ENCODE results near the gene OR9Q1.

OR9Q1 gene

DNA sequence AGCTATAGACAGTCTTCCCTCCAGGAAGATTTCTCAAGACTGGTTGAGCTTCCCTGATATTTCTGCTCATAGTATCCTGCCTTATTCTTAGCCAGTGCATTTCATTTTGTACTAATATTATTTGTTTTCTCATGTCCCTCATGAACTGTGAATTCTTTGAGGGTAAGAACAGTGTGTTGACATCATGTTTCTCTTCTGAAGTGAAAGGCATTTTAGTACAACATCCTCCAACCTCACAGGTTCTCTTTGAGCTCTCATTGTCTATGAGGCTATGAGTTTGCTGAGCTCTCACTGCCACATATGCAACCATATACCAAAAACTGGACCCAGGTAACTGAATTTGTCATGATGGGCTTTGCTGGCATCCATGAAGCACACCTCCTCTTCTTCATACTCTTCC is 7.0 kb downstream of the OR9Q1 start, which contains the start of gene OR6Q1:
OR6Q1 (plus strand) TSS at position 301 of the 400 bp plus-strand sequence; CDS start at position 301, 0 bp downstream.
- no peak for DNase-seq (ENCODE audit: low read depth in 2 of 2)

- no peak for DNase-seq (ENCODE audit: low read depth in 2 of 2)
These were observed 10.8 kb downstream of the OR9Q1 start for GRCh38 chr11:58034471-58034870.

DNA sequence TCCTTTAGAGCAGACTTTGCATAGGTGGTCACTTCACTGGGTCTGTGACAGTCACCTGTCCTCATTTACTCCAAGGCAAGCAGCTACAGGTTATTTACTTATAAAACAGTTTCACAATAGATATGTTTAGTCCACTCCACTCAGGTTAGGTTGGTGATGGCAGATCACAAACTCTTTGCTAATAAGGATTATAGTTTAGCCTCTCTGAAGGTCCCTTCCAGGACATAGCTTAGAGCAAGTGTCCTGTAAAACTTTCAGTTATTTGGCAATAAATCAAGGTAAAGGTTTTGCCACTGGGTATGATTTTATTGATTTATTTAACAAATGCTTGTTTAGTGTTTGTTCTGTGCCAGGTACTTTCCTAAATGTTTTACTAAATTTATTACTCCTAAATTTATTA is 15.9 kb downstream of the OR9Q1 start:
- DNase-seq (ENCODE audit: low read depth in 2 of 2): no peak

- no peak for DNase-seq (ENCODE audit: low read depth in 2 of 2)
These were observed 19.7 kb downstream of the OR9Q1 start for GRCh38 chr11:58043379-58043778.

GRCh38 chr11:58046231-58046630 is 22.6 kb downstream of the OR9Q1 start:
- no peak for DNase-seq (ENCODE audit: low read depth in 2 of 2)

- DNase-seq (ENCODE audit: low read depth in 2 of 2): no peak
These were observed 24.1 kb downstream of the OR9Q1 start for GRCh38 chr11:58047818-58048217.

DNA sequence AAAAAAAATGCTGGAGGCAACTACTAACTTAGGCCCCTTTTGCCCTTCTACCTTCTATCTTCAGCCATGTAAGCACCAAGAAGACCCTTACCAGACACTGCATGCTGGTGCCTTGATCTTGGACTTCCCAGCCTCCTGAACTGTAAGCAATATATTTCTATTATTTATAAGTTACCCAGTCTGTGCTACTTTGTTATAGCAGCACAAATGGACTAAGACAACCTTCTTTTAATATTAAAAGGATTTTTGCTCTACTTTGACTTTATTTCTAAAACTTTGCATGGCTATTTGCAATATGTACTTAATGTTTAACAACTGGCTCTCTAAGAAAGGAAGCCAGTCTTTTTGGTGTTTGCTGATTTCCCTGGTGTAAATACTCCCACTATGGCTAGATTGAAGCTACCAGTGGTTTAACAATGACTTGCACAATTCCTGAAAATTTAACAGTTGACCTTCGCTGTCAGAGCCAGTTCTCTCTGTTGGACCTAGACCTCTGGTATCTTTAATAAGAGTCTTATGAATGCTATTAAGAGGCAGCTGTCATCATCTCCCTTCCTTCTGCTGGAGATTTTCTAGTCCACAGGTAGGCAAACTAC is 32.2 kb downstream of the OR9Q1 start:
- DNase-seq (ENCODE audit: low read depth in 2 of 2): no peak

GRCh38 chr11:58057481-58057880 is 33.8 kb downstream of the OR9Q1 start:
- no peak for DNase-seq (ENCODE audit: low read depth in 2 of 2)

GRCh38 chr11:58058276-58059006 is 34.8 kb downstream of the OR9Q1 start:
- no peak for DNase-seq (ENCODE audit: low read depth in 2 of 2)

- no peak for DNase-seq (ENCODE audit: low read depth in 2 of 2)
These were observed 35.3 kb downstream of the OR9Q1 start for GRCh38 chr11:58059007-58059350.

GRCh38 chr11:58060535-58060934 is 36.9 kb downstream of the OR9Q1 start:
- DNase-seq (ENCODE audit: low read depth in 2 of 2): no peak

- no peak for DNase-seq (ENCODE audit: low read depth in 2 of 2)
These were observed 37.4 kb downstream of the OR9Q1 start for GRCh38 chr11:58060939-58061672.

DNA sequence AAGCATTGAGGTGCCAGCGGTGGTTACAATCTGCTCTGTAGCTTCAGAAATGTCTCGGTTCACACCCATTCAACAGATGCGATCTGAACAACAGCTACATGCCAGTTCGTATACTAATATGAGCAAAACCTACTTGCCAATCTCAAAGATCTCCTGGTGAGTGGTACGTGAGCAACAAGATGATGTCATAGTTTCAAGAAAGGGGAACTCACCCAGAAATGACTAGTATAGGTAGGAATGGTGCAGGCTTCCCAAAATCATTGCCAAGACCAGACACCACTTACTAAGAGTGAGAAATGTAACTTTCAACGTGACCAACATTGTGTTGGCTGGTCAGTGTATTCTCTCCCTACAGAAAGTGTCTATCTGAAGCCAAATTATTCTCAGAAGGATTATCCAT is 38.1 kb downstream of the OR9Q1 start:
- no peak for DNase-seq (ENCODE audit: low read depth in 2 of 2)

GRCh38 chr11:58067685-58068084 is 44.0 kb downstream of the OR9Q1 start:
- DNase-seq (ENCODE audit: low read depth in 2 of 2): no peak

DNA sequence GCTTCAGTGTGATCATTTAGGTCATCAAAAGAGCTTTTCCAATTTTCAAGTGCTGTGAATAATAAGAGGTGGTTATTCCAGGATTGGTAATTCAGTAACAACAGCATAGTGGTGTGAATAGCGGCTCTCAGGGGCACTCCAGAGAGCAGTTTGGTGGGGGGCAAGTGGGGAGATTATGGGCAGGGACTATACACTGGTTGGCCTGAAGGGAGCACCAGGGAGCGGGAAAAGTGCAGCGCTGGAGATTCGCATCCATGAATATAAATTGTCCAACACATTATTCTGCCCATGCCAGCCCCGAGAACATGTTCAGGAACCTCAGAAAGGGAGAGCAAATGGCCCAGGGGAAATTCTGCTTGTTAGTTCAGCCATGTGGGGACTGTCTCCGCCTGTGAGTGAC is 45.0 kb downstream of the OR9Q1 start:
- DNase-seq (ENCODE audit: low read depth in 2 of 2): no peak

GRCh38 chr11:58070585-58070984 is 46.9 kb downstream of the OR9Q1 start:
- no peak for DNase-seq (ENCODE audit: low read depth in 2 of 2)

- no peak for DNase-seq (ENCODE audit: low read depth in 2 of 2)
These were observed 52.1 kb downstream of the OR9Q1 start for GRCh38 chr11:58075781-58076180.

- no peak for DNase-seq (ENCODE audit: low read depth in 2 of 2)
These were observed 62.8 kb downstream of the OR9Q1 start for GRCh38 chr11:58086528-58086927.

DNA sequence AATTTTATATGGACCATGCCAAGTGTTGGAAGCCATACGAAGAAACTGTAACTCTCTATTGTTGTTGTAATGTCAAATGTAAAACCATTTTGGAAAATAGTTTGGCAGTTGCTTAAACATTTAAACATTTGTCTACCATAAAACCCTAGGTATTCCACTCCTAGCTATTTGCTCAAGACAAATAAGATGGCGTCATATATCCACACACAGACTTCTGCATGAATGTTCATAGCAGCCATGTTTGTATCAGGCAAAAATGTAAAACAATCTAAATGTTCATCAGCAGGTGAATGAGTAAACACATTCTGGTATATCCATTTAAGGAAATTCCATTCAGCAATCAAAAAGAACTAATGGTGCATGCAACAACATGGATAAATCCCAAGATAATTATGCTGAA is 73.8 kb downstream of the OR9Q1 start:
- DNase-seq (ENCODE audit: low read depth in 2 of 2): no peak

GRCh38 chr11:58121096-58121495 is 97.4 kb downstream of the OR9Q1 start:
- no peak for DNase-seq (ENCODE audit: low read depth in 2 of 2)

DNA sequence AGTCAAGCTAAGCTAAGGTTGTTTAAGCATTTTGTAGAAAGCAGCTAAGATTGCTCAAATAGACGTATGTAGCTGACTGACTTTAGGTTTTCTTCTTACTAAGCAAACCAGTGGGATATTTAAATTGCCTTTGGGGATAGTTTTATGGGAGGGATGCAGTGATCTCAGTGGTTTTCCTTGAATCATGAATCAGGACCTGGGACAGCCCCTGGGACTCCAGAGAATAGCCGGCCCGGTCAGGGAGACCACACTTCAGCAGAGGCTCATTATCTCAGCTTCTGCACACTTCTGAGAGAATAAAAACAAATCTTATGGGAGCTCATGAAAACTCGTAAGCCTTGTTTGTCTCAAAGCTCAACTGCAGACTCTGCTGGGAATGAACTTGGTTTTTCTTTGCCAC is 101.8 kb downstream of the OR9Q1 start, which contains the start of gene OR9I1:
OR9I1 (minus strand) TSS at position 62 of the 400 bp plus-strand sequence. CDS start 6,086 bp downstream, outside the sequence.
- DNase-seq (ENCODE audit: low read depth in 2 of 2): no peak

DNA sequence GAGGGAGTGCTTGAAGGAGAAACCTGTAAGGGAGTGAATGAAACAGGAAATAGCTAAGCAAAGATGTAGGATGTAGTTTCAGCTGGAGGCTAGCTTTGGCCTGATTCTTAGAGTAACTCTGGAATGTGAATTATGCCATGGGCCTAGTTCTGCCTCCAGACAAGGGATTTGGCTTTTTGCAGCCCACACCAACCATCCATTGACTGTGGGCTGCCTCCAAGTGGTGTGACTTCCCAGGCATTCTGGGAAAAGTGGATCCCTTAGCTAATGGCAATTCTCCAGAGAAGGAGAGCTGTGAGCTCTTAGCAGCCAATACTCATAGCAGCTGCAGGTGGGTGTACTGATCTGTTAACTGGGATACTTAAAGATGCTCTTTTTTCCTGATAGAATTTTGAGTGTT is 103.7 kb downstream of the OR9Q1 start:
- DNase-seq (ENCODE audit: low read depth in 2 of 2): no peak

Measured in stimulated activated CD8-positive, alpha-beta memory T cell treated with anti-CD3 and anti-CD28 coated beads, Interleukin-2, amount 100 ng/mL, for 1 hour (primary cell).